Gastroesophageal sphincter (tissue), 4 donors: ENCODE data around the gene JAML. TPM values are rescaled to one million over a fixed set of nuclear protein-coding genes. Genes with fewer than 3 reads are reported as not detected.

Experiments used
- ATAC-seq: fragments of 150-250 bp; one replicate; pipeline ENCODE4 v1.9.1; 2016; ENCODE audit warnings: mild to moderate bottlenecking, moderate library complexity
- H3K27ac ChIP-seq, 4 donors: fragments of 200-600 bp; sonication (generic) in 3 of 4; 1 replicate in 3 of 4; 2 replicates in 1 of 4; pipeline ENCODE4 v1.5.1; 2016 to 2019
- H3K27me3 ChIP-seq: fragments of 200-600 bp; sonication (generic); one replicate; pipeline ENCODE4 v1.5.1; 2019
- H3K36me3 ChIP-seq, 2 donors: fragments of 200-600 bp; sonication (generic); one replicate each; pipeline ENCODE4 v1.5.1; 2019; ENCODE audit warnings: control low read depth in 1 of 2
- H3K4me1 ChIP-seq, 3 donors: fragments of 200-600 bp; sonication (generic); 1 replicate in 2 of 3; 2 replicates in 1 of 3; pipeline ENCODE4 v1.5.1; 2016 to 2019; ENCODE audit warnings: control low read depth in 2 of 3
- H3K4me3 ChIP-seq, 2 donors: fragments of 200-600 bp; sonication (generic); one replicate each; pipeline ENCODE4 v1.5.1; 2019; ENCODE audit warnings: mild to moderate bottlenecking in 1 of 2, moderate library complexity in 1 of 2
- H3K9me3 ChIP-seq, 3 donors: fragments of 200-600 bp; sonication (generic); one replicate each; pipeline ENCODE4 v1.5.1; 2017 to 2019; ENCODE audit warnings: control low read depth in 2 of 3
- CTCF ChIP-seq, 4 experiments: fragments of 200-600 bp in 2 of 4; fragments of 450-650 bp in 2 of 4; sonication (generic) in 1 of 4; IDR thresholded peaks; one replicate each; pipeline ENCODE4 v1.5.1; 2017 to 2019; ENCODE audit warnings: antibody characterized with exemption in 4 of 4, mild to moderate bottlenecking in 2 of 4, moderate library complexity in 2 of 4
- EP300 ChIP-seq: sonication (generic); formaldehyde crosslinking; IDR thresholded peaks from one replicate; pipeline ENCODE4 v1.6.1; 2017; ENCODE audit warnings: antibody characterized with exemption, mild to moderate bottlenecking
- POLR2A ChIP-seq, 2 donors: fragments of 450-650 bp; IDR thresholded peaks; one replicate each; pipeline ENCODE4 v1.6.1; 2017; ENCODE audit warnings: antibody characterized with exemption in 2 of 2, mild to moderate bottlenecking in 2 of 2, moderate library complexity in 1 of 2
- POLR2AphosphoS5 ChIP-seq: sonication (generic); formaldehyde crosslinking; IDR thresholded peaks from one replicate; pipeline ENCODE4 v1.6.1; 2017; ENCODE audit warnings: antibody characterized with exemption
- WGBS, 2 donors: methylation state at CpG; one replicate each; pipeline ENCODE4 v1.1.5; 2018; ENCODE audit warnings: low coverage in 1 of 2; 5-methylcytosine and 5-hydroxymethylcytosine counted together
- total RNA-seq, 4 donors: library from RNA; depleted of rRNA; stranded (reverse); fragments of >200 nt; gene quantifications; one replicate each; pipeline ENCODE4 v1.1.0, GENCODE V29; 2016

The JAML gene
- total RNA-seq, 4 donors from 2014 or later, result 0.58 to 5.7 (median 2.4) TPM

- Histone ChIP-seq H3K4me3 (no peak overlapping the region), H3K4me1 (no peaks in the 10 kb centered on the region), H3K27me3 (peaks cover 40% of the 10 kb centered on the region), H3K36me3 (no peaks in the 10 kb centered on the region), H3K27ac (no peak overlapping the region), H3K9me3 (no peaks in the 10 kb centered on the region)
- peak; percentile 46 for ATAC-seq
- TF ChIP-seq POLR2A (IDR thresholded peaks at IDR 0.05) (no peak), CTCF (IDR thresholded peaks at IDR 0.05) (no peak), POLR2AphosphoS5 (no peak), EP300 (no peak)
- WGBS, 2 donors, result 6% methylated on average over 1 of the region's 1 CpG; no CpG with 5 or more reads in 1 of the 2 donors
Observed at GRCh38 chr11:118206391-118207031, 18.3 kb downstream of the JAML start.

DNA sequence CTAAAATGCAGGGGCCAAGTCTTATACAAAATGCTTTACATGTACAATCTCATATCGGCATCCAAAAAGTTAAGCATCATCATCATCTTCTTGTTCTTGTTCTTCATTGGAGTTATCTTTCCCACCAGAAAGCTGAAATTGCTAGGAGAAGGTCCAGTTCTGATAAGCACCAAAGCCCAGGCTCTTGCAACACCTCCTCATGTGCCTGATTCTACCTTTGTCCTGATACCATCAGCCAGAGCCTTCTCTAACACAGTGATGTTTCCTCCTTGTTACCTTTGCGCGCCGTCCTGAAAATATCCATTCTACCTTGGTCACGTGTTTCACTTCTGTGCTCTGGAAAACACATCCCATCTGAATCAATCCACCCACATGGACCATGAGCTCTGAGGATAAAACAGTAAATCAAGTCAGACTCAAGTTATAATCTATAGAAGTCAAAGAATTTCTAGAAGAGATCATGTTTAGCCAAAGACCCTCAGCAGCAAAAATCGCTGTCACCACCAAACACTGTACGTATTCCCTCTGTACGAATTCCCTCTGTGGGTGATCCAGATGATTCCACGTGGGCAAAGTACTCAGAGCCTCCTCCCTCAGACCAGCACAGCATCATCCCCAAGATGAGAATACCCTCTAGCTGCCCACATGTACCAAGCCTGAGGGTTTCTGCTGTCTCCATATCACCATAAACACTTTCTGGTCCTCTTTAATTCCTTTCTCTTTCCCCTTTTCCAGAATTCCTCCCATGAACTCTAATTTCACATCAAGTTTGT lies 19.0 kb downstream of the JAML start:
- Histone ChIP-seq H3K4me3 (no peak overlapping the region), H3K36me3 (no peaks in the 10 kb centered on the region), H3K9me3 (no peaks in the 10 kb centered on the region), H3K27ac (no peak overlapping the region), H3K27me3 (peaks cover 38% of the 10 kb centered on the region), H3K4me1 (no peaks in the 10 kb centered on the region)
- TF ChIP-seq POLR2A (IDR thresholded peaks at IDR 0.05), result no peak
- no peak for TF ChIP-seq CTCF (IDR thresholded peaks at IDR 0.05)
- TF ChIP-seq POLR2AphosphoS5, result no peak
- no peak for TF ChIP-seq EP300
- 77 to 89% methylated on average over 9 of the region's 9 CpGs for WGBS, 2 donors
- no peak for ATAC-seq

- Histone ChIP-seq H3K27me3 (peaks cover 8% of the 10 kb centered on the region), H3K4me3 (no peak overlapping the region), H3K36me3 (no peaks in the 10 kb centered on the region), H3K27ac (no peak overlapping the region), H3K9me3 (no peaks in the 10 kb centered on the region), H3K4me1 (peaks cover 0 to 8% (median 0%) of the 10 kb centered on the region in 3 donors)
- ATAC-seq, result no peak
- TF ChIP-seq POLR2AphosphoS5 (no peak), POLR2A (IDR thresholded peaks at IDR 0.05) (no peak), EP300 (no peak), CTCF (IDR thresholded peaks at IDR 0.05) (no peak)
- WGBS, 2 donors, result 85 to 87% methylated on average over 3 to 6 of the region's 7 CpGs
Observed at GRCh38 chr11:118202599-118203422, 22.0 kb downstream of the JAML start.

DNA sequence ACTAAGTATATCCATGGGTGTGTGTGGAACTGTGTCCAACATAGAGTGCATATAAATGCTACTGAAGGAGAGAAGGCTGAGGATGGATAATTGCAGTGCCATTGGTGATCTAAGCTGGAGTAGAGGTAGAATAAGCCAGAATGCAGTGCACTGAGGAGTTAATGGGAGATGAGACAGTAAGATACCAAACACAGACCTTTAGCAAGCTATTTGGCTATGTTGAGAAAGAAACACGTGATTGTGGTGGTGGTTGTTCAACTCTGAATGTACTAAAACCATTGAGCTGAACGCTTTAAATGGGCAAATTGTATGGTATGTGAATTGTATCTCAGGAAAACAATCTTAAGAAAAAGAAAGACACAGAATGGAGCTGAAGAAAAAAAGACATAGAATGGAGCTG lies 22.8 kb downstream of the JAML start:
- no peak for ATAC-seq
- no peak overlapping the region for H3K4me3 ChIP-seq
- H3K27ac ChIP-seq, result no peak overlapping the region
- H3K4me1 ChIP-seq, result peaks cover 0 to 8% (median 0%) of the 10 kb centered on the region in 3 donors
- peaks cover 4% of the 10 kb centered on the region for H3K27me3 ChIP-seq
- TF ChIP-seq POLR2AphosphoS5 (no peak), POLR2A (IDR thresholded peaks at IDR 0.05) (no peak), EP300 (no peak), CTCF (IDR thresholded peaks at IDR 0.05) (no peak)
- no peaks in the 10 kb centered on the region for H3K9me3 ChIP-seq
- H3K36me3 ChIP-seq, result no peaks in the 10 kb centered on the region
- WGBS, 2 donors, result 74 to 88% methylated on average over 2 of the region's 2 CpGs
